ENCODE data around the gene CCNI2. TPM values are rescaled to one million over a fixed set of nuclear protein-coding genes. Genes with fewer than 3 reads are reported as not detected.

CCNI2 gene, protein sequence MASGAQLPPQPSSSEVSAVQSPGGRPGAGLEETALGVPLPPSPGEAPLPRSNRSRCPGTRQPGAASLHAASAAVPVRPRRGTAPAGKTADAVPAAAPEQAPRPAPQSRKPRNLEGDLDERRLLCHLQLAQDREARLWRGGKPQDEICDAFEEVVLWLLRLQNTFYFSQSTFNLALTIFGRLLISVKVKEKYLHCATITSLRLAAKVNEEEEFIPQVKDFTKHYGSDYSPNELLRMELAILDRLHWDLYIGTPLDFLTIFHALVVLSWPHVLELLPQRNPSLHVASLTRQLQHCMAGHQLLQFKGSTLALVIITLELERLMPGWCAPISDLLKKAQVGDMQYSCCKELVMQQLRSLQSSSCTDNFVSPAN
- total RNA-seq, result not detected

DNA sequence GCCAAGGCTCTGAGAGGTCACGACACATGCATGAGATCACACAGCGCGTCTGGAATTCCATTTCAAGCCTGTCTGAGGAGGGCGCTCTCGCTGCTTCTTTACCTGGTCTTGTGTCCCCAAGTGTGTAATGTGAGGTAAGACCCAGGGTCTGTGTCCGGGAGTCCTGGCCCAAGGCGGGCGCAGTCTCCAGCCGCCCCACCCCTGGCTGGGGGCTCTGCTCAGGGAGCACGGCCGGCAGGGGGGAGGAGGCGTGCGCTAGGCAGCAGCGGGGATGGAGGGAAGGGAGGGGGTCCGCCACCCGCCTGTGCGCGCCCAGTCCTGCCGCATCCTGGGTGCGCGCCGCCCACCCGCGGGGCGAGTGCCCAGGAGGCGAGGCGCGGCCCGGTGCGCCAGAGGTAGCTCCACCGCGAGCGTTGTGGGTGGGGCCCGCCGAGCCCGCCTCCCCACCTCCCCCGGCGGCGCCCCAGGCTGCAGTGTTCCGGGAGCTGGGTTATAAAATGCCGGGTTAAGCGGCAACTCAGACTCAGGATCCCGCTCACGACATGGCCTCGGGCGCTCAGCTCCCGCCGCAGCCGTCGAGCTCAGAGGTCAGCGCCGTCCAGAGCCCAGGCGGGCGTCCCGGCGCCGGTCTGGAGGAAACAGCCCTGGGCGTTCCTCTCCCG lies at the start of gene CCNI2:
Gene CCNI2 (plus strand): TSS at position 473 of the 662 bp plus-strand sequence. CDS start 70 bp downstream, at position 543.
- TF ChIP-seq, protein P1, sequence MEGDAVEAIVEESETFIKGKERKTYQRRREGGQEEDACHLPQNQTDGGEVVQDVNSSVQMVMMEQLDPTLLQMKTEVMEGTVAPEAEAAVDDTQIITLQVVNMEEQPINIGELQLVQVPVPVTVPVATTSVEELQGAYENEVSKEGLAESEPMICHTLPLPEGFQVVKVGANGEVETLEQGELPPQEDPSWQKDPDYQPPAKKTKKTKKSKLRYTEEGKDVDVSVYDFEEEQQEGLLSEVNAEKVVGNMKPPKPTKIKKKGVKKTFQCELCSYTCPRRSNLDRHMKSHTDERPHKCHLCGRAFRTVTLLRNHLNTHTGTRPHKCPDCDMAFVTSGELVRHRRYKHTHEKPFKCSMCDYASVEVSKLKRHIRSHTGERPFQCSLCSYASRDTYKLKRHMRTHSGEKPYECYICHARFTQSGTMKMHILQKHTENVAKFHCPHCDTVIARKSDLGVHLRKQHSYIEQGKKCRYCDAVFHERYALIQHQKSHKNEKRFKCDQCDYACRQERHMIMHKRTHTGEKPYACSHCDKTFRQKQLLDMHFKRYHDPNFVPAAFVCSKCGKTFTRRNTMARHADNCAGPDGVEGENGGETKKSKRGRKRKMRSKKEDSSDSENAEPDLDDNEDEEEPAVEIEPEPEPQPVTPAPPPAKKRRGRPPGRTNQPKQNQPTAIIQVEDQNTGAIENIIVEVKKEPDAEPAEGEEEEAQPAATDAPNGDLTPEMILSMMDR (IDR thresholded peaks at IDR 0.05), result peak in 1 of 5 experiments; percentile 23
- TF ChIP-seq POLR2A (IDR thresholded peaks at IDR 0.05), result no peak
- TF ChIP-seq EP300 (IDR thresholded peaks at IDR 0.05), result no peak
- WGBS, 2 donors, result 5 to 6% methylated on average over 17 to 26 of the region's 59 CpGs
- Histone ChIP-seq H3K27me3 (peaks cover 0 to 59% of the 10 kb centered on the region in 2 donors), H3K9me3 (peaks cover 0 to 4% (median 0%) of the 10 kb centered on the region in 4 donors), H3K27ac (peak within 1 kb of the TSS in 2 of 4 donors; percentile 4 to 66), H3K36me3 (no peaks in the 10 kb centered on the region), H3K4me3 (peak within 1 kb of the TSS; percentile 8 to 53 (median 36)), H3K4me1 (peaks cover 0 to 32% (median 5%) of the 10 kb centered on the region in 4 donors)
- DNase-seq (ENCODE audit: low spot score in 2 of 2), result no peak

DNA sequence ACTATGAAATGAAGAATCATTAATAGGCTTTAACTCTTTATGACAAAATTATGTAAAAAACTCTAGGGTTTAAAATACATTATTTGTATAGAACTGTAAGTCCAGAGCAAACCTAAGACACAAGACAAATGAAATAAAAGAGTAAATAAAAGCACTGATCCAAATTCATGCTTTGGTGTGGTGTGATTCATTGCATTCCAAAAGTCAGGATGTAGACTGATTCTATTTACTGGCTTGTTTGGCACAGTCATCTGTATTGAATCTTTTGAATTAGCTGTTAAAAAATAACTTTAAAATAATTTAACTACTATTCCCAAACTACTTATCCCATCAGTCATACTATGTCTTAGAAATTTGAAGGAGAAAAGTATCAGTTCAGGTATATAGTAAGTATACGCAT lies 42.4 kb upstream of the CCNI2 start:
- Histone ChIP-seq H3K4me1 (no peaks in the 10 kb centered on the region), H3K4me3 (no peak overlapping the region), H3K27me3 (no peaks in the 10 kb centered on the region), H3K36me3 (peaks cover 0 to 32% (median 4%) of the 10 kb centered on the region in 3 donors), H3K27ac (no peak overlapping the region), H3K9me3 (no peaks in the 10 kb centered on the region)
- TF ChIP-seq POLR2A (IDR thresholded peaks at IDR 0.05), result no peak
- TF ChIP-seq, protein P1 (IDR thresholded peaks at IDR 0.05), result no peak
- no peak for TF ChIP-seq EP300 (IDR thresholded peaks at IDR 0.05)
- 98 to 99% methylated on average over 1 of the region's 1 CpG for WGBS, 2 donors
- DNase-seq (ENCODE audit: low spot score in 2 of 2), result no peak

DNA sequence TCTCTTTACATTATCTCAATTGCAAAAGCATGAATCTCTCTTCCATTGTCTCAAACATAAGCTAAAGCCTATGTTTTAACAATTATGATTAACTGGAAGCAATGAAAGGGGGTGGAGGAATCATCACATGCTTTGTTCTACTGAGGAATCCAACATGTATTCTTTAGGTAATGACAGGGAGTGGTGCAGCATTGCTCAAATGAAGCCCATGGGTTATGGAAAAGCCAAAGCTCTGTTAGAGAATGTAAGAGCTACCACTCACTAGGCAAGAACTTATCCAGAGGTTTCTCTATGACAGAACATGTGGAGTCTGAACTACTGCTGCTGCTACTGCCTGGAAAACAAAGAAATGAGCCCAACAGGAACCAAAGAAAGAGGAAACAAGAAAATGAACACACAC lies 38.6 kb upstream of the CCNI2 start:
- H3K4me1 ChIP-seq, result no peaks in the 10 kb centered on the region
- H3K27me3 ChIP-seq, result no peaks in the 10 kb centered on the region
- no peaks in the 10 kb centered on the region for H3K9me3 ChIP-seq
- H3K4me3 ChIP-seq, result no peak overlapping the region
- no peaks in the 10 kb centered on the region for H3K36me3 ChIP-seq
- no peak overlapping the region for H3K27ac ChIP-seq
- DNase-seq (ENCODE audit: low spot score in 2 of 2), result no peak
- TF ChIP-seq EP300 (IDR thresholded peaks at IDR 0.05) (no peak), POLR2A (IDR thresholded peaks at IDR 0.05) (no peak)
- TF ChIP-seq, protein P1 (IDR thresholded peaks at IDR 0.05), result no peak

DNA sequence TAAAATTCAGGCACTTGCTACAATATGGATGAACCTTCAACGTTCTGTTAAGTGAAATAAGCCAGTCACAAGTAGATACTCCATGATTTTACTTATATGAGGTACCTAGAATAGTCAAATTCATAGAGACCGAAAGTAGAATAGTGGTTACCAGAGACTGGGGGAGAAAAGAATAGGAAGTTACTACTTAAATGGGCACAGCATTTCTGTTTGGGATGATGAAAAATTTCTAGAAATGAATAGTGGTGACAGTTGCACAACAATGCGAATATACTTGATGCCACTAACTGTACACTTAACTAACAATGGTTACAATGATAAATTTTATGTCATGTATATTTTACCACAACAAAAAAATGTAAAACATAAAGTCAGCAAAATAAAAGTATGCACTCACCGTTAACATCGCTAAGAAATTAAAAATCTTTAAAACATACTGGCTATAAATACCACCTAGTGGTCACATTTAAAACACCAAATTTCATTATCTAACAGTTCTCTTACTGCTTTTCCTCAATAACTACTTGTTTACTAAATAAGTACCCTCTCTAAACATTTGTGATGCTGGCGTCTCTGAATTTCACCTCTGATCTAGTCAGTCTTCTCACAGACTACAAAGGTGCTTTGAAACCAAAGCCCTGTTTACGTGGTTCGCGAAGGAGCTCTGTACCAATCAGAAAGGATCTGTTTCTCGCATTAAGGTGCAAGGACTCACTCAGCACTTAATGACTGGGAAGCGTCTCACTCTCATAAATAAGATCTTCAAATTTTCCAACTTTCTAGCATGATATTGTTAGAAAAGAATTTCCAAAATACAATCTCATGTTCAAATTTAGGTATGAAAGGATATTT lies 32.5 kb upstream of the CCNI2 start:
- Histone ChIP-seq H3K9me3 (no peaks in the 10 kb centered on the region), H3K4me3 (no peak overlapping the region), H3K27me3 (no peaks in the 10 kb centered on the region), H3K4me1 (peaks cover 0 to 4% (median 0%) of the 10 kb centered on the region in 4 donors), H3K36me3 (peaks cover 0 to 14% (median 0%) of the 10 kb centered on the region in 3 donors), H3K27ac (no peak overlapping the region)
- no peak for TF ChIP-seq POLR2A (IDR thresholded peaks at IDR 0.05)
- no peak for TF ChIP-seq EP300 (IDR thresholded peaks at IDR 0.05)
- TF ChIP-seq, protein P1 (IDR thresholded peaks at IDR 0.05), result peak; percentile 28 to 59 (median 37)
- DNase-seq (ENCODE audit: low spot score in 2 of 2), result no peak
- WGBS, 2 donors, result 62 to 66% methylated on average over 11 of the region's 11 CpGs

Data from tibial nerve (tissue), 4 donors.